RWPE2 (cell line): ENCODE data around the gene NOTUM.

Experiments used
- ATAC-seq: fragments of 200-7000 bp; cut with Tn5 transposase; 3 replicates; pipeline ENCODE4 v1.9.1; 2021; ENCODE audit warnings: low read depth
- DNase-seq: peaks from one replicate; pipeline ENCODE4 v3.0.0-alpha.2; 2020; ENCODE audit warnings: low spot score
- H3K27ac ChIP-seq: fragments of 450-650 bp; 2 replicates; pipeline ENCODE4 v1.5.1; 2017; ENCODE audit warnings: mild to moderate bottlenecking; ENCODE audit not compliant: poor library complexity, severe bottlenecking
- H3K27me3 ChIP-seq: fragments of 250-450 bp; sonication (Bioruptor Pico); 2 replicates; pipeline ENCODE4 v1.5.1; 2021; ENCODE audit warnings: mild to moderate bottlenecking, moderate library complexity; ENCODE audit not compliant: insufficient read depth, poor library complexity, severe bottlenecking
- H3K36me3 ChIP-seq: fragments of 250-450 bp; sonication (Bioruptor Pico); 2 replicates; pipeline ENCODE4 v1.5.1; 2020; ENCODE audit warnings: low read depth, mild to moderate bottlenecking, moderate library complexity
- H3K4me1 ChIP-seq: fragments of 250-450 bp; sonication (Bioruptor Pico); 2 replicates; pipeline ENCODE4 v1.5.1; 2021; ENCODE audit warnings: mild to moderate bottlenecking, moderate library complexity; ENCODE audit not compliant: insufficient read depth, poor library complexity, severe bottlenecking
- H3K4me3 ChIP-seq: fragments of 250-450 bp; sonication (Bioruptor Pico); 2 replicates; pipeline ENCODE4 v1.5.1; 2021; ENCODE audit warnings: mild to moderate bottlenecking, moderate library complexity; ENCODE audit not compliant: severe bottlenecking
- H3K9me3 ChIP-seq: fragments of 250-450 bp; sonication (Bioruptor Pico); 2 replicates; pipeline ENCODE4 v1.5.1; 2021; ENCODE audit warnings: mild to moderate bottlenecking, moderate library complexity; ENCODE audit not compliant: severe bottlenecking
- CTCF ChIP-seq: fragments of 450-650 bp; IDR thresholded peaks from one replicate; pipeline ENCODE4 v1.5.1; 2017; ENCODE audit warnings: mild to moderate bottlenecking, moderate library complexity; ENCODE audit not compliant: poor library complexity, severe bottlenecking

NOTUM gene

GRCh38 chr17:81939881-81940385, 21.1 kb downstream of the NOTUM start:
- H3K36me3 ChIP-seq = peaks cover 9% of the 10 kb centered on the region
- H3K27me3 ChIP-seq = no peaks in the 10 kb centered on the region
- DNase-seq (no peak), ATAC-seq (no peak)
- no peaks in the 10 kb centered on the region for H3K9me3 ChIP-seq
- H3K4me1 ChIP-seq = no peaks in the 10 kb centered on the region
- no peak overlapping the region for H3K4me3 ChIP-seq
- no peak for TF ChIP-seq CTCF
- no peak overlapping the region for H3K27ac ChIP-seq

GRCh38 chr17:81939218-81939617, 21.8 kb downstream of the NOTUM start:
- peaks cover 15% of the 10 kb centered on the region for H3K36me3 ChIP-seq
- ATAC-seq = no peak
- no peak for DNase-seq
- H3K4me3 ChIP-seq = no peak overlapping the region
- H3K27ac ChIP-seq = no peak overlapping the region
- H3K27me3 ChIP-seq = no peaks in the 10 kb centered on the region
- no peaks in the 10 kb centered on the region for H3K4me1 ChIP-seq
- no peaks in the 10 kb centered on the region for H3K9me3 ChIP-seq
- no peak for TF ChIP-seq CTCF

- no peaks in the 10 kb centered on the region for H3K9me3 ChIP-seq
- peaks cover 24% of the 10 kb centered on the region for H3K36me3 ChIP-seq
- no peak overlapping the region for H3K27ac ChIP-seq
- H3K4me1 ChIP-seq = no peaks in the 10 kb centered on the region
- no peak for ATAC-seq
- no peaks in the 10 kb centered on the region for H3K27me3 ChIP-seq
- H3K4me3 ChIP-seq = peak overlapping the region; percentile 54
- no peak for TF ChIP-seq CTCF
- DNase-seq = no peak
Measured at GRCh38 chr17:81935709-81936084, 25.3 kb downstream of the NOTUM start.

GRCh38 chr17:81934850-81935708, 25.9 kb downstream of the NOTUM start:
- H3K27ac ChIP-seq = no peak overlapping the region

More at GRCh38 chr17:81934850-81935708, 25.9 kb downstream of the NOTUM start:
- Histone ChIP-seq H3K9me3 (no peaks in the 10 kb centered on the region), H3K4me3 (no peak overlapping the region), H3K36me3 (peaks cover 24% of the 10 kb centered on the region), H3K27me3 (no peaks in the 10 kb centered on the region), H3K4me1 (no peaks in the 10 kb centered on the region)
- no peak for TF ChIP-seq CTCF
- ATAC-seq = no peak
- DNase-seq = no peak
